ENCODE results near the gene ANGPTL2.

The ANGPTL2 gene

DNA sequence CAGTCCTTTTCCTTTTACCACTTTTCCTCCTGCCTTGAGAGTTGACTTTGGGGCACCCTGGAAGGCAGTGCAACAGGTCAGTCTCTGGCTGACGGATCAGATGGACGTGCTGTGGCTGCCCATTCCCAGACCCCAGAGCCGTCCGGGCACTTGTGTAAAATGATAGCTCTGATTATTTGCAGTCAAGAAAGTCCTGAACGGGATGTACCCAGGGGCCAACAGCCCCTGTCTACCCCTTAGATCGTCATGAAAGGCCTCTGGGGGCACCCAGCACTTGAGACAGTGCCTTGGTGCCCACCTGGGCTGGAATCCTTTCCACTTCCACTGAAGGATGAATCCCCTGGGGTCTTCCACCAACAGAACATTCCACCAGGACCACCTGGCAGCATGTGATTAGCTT lies 17.7 kb upstream of the ANGPTL2 start:
- no peaks in the 10 kb centered on the region for H3K36me3 ChIP-seq (ENCODE audit: control insufficient read depth, insufficient read depth, low read length)
- no peak overlapping the region for H3K4me3 ChIP-seq (replicated peaks; ENCODE audit: low read depth, low read length)
- DNase-seq (ENCODE audit: extremely low read depth, insufficient read length) = no peak

DNA sequence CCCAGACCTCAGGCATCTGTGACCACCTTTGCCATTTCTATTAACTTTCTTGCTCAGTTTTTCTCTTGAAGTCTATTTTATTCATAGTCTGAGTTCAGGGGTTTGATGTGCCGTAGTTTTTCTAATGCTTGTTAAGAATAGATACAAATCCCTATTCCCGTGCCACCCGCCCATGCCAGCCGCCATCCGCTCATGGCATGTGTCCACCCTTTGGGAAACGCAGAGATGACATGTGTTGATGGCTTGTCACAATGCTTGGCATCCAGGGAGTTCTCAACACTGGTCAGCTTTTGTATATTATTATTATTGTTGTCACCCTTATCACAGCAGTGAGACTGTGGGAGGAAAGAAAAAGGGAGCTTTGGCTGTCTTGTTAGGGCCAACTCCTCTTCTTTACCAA lies 17.3 kb upstream of the ANGPTL2 start:
- TF ChIP-seq, protein P1, sequence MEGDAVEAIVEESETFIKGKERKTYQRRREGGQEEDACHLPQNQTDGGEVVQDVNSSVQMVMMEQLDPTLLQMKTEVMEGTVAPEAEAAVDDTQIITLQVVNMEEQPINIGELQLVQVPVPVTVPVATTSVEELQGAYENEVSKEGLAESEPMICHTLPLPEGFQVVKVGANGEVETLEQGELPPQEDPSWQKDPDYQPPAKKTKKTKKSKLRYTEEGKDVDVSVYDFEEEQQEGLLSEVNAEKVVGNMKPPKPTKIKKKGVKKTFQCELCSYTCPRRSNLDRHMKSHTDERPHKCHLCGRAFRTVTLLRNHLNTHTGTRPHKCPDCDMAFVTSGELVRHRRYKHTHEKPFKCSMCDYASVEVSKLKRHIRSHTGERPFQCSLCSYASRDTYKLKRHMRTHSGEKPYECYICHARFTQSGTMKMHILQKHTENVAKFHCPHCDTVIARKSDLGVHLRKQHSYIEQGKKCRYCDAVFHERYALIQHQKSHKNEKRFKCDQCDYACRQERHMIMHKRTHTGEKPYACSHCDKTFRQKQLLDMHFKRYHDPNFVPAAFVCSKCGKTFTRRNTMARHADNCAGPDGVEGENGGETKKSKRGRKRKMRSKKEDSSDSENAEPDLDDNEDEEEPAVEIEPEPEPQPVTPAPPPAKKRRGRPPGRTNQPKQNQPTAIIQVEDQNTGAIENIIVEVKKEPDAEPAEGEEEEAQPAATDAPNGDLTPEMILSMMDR (IDR thresholded peaks at IDR 0.05; ENCODE audit: insufficient read depth, low read length, poor library complexity, severe bottlenecking) = no peak
- Histone ChIP-seq H3K27me3 (replicated peaks; ENCODE audit: control insufficient read depth, insufficient read depth, low read length) (no peaks in the 10 kb centered on the region), H3K4me3 (replicated peaks; ENCODE audit: low read depth, low read length) (no peak overlapping the region), H3K36me3 (ENCODE audit: control insufficient read depth, insufficient read depth, low read length) (no peaks in the 10 kb centered on the region)
- no peak for DNase-seq (ENCODE audit: extremely low read depth, insufficient read length)

More for the DNA sequence above, 17.7 kb upstream of the ANGPTL2 start:
- no peaks in the 10 kb centered on the region for H3K27me3 ChIP-seq (replicated peaks; ENCODE audit: control insufficient read depth, insufficient read depth, low read length)
- TF ChIP-seq, protein P1 (IDR thresholded peaks at IDR 0.05; ENCODE audit: insufficient read depth, low read length, poor library complexity, severe bottlenecking) = no peak

DNA sequence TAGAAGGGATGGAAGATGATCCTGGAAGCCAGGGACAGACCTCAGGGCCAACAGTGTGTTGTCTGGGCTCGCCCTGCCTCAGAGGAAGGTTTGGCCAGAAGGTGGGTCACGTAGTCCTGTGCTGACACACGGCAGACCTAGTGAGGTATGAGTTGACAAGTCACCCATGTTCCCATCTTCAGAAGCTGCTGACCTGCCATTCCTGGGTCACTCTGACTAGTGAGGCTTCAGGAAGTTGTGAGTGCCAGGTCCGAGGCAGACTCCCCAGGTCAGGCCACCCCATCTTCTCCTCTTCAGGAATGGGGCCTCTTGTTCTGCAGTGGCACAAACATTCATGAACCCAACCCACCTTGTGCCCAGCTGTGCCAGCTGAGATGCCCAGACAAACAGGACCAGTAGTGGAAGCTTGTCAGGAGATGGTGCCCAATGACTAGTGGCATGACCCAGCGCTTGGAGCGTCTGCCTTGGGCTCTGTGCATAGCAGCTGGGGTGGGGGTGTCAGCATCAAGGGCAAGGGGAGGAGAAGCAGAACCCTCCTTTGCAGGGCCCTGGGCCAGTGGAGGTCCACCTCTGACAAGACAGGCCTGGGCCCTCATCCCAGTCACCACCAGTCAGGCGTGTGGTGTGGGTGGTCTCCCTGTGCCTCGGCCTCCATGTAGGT lies 16.8 kb upstream of the ANGPTL2 start:
- Histone ChIP-seq H3K27me3 (replicated peaks; ENCODE audit: control insufficient read depth, insufficient read depth, low read length) (no peaks in the 10 kb centered on the region), H3K36me3 (ENCODE audit: control insufficient read depth, insufficient read depth, low read length) (no peaks in the 10 kb centered on the region), H3K4me3 (replicated peaks; ENCODE audit: low read depth, low read length) (no peak overlapping the region)
- TF ChIP-seq, protein P1 (IDR thresholded peaks at IDR 0.05; ENCODE audit: insufficient read depth, low read length, poor library complexity, severe bottlenecking) = no peak
- no peak for DNase-seq (ENCODE audit: extremely low read depth, insufficient read length)

DNA sequence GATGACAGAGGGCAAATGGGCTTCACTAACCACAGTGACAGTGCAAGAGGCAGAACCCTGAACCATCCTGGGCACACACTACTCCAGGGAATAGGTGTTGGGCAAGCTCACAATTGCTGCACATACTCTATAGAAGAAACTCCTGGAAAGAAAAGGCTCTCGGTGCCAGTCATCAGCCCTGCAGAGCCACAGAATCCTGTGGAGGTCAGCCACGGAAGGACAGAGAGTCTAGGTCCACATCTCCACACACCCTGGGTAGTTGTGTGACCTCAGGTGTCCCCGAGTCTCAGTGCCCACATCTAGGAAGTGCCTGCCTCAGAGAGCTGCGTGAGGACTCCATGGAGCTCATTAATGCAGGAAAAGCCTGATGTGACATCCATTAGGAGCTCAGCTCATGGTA lies 16.0 kb upstream of the ANGPTL2 start:
- Histone ChIP-seq H3K36me3 (ENCODE audit: control insufficient read depth, insufficient read depth, low read length) (no peaks in the 10 kb centered on the region), H3K4me3 (replicated peaks; ENCODE audit: low read depth, low read length) (no peak overlapping the region), H3K27me3 (replicated peaks; ENCODE audit: control insufficient read depth, insufficient read depth, low read length) (no peaks in the 10 kb centered on the region)
- TF ChIP-seq, protein P1 (IDR thresholded peaks at IDR 0.05; ENCODE audit: insufficient read depth, low read length, poor library complexity, severe bottlenecking) = no peak
- DNase-seq (ENCODE audit: extremely low read depth, insufficient read length) = no peak

DNA sequence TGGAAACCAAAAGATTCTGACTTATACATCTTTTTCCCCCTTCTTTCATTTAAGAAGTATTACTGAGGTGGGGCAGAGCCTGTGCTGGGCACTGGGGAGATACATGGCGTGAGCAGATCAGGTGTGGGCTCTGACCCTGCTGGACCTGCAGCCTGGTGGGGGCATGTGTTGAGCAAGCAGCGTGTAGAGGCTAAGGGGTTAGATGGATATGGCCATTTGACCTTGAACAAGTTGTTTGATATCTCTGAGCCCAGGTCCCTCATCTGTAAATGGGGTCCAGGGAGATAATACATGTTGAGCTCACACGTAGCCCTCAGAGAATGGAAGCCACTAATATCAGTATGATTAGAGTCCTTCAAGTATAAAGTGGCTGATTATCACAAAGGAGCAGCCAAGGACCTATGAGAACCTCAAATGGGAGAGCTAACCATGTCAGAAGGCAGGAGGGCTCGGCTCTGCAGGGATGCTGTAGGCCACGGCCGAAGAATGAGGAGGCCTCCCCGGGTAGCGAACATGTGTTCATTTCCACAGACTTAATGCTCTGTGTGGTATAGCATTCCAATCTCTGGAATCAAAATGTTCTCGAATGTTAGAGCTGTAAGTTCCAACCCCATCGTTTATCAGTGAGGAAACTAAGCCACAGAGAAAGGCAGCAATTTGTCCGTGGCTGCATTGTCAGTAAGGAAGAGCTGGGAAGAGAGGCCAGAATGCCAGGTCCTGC lies 15.4 kb upstream of the ANGPTL2 start:
- H3K36me3 ChIP-seq (ENCODE audit: control insufficient read depth, insufficient read depth, low read length) = no peaks in the 10 kb centered on the region
- no peak for DNase-seq (ENCODE audit: extremely low read depth, insufficient read length)
- H3K4me3 ChIP-seq (replicated peaks; ENCODE audit: low read depth, low read length) = no peak overlapping the region
- H3K27me3 ChIP-seq (replicated peaks; ENCODE audit: control insufficient read depth, insufficient read depth, low read length) = no peaks in the 10 kb centered on the region
- TF ChIP-seq, protein P1 (IDR thresholded peaks at IDR 0.05; ENCODE audit: insufficient read depth, low read length, poor library complexity, severe bottlenecking) = no peak

Data from GM06990 (cell line).